Measurements from ENCODE around the gene TBC1D2B. TPM values are rescaled to one million over a fixed set of nuclear protein-coding genes. Genes with fewer than 3 reads are reported as not detected.
A peak's percentile ranks its signal among the peaks of the same experiment; 100 is the strongest.

Gene TBC1D2B
- total RNA-seq, result 69.8 TPM
- long read RNA-seq, full-length matches to known transcripts, result 64 of 120 reads
- long read RNA-seq, partial matches to known transcripts, result 27 of 120 reads
- long read RNA-seq, other reads (novel, unspliced or antisense), result 29 of 120 reads

DNA sequence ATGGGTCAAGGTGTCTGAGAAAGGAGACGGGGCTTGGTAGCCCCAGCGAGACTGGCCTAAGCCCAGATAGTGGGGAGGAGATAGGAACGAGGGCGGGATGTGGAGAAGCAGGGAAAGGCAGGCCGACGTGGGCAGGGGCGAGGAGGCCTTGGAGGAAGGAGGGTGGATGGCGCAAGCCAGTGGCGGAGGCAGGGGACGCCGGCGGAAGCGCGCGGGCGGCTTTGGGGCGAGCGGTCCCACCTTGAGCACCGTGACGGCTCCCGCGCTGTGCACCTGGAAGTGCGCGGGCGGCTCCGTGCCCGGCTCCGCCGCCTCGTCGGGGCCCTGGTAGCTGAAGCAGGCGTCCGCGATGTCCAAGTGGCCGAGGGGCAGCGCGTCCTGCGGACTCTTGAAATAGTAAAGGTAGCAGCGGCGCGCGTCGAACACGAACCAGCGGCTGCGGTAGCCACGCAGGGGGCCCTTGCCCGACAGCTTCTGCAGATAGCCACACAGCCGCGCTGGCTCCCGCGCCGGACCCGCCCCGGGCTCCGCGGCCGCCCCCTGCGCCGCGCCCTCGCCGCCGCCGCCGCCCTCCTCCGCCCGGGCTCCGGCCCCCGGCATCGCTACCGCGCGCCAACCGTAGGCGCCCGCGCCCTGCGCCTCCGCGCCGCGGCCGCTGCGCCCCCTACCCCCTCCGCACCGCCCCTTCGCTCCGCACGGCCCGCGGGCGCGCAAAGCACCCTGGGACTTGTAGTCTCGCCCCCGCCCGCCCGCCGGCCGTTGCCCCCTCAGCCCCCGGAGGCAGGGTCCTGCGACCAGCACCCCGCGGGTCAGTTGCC lies at the start of gene TBC1D2B:
Gene TBC1D2B (minus strand): TSS at position 659 of the 818 bp plus-strand sequence. CDS start 59 bp downstream, at position 600.
- H3K4me3 ChIP-seq, result peak within 1 kb of the TSS; percentile 96
- peak within 1 kb of the TSS; percentile 95 for H3K27ac ChIP-seq
- no peaks in the 10 kb centered on the region for H3K36me3 ChIP-seq
- ATAC-seq, result peak; percentile 73 to 80
- peaks cover 60% of the 10 kb centered on the region for H3K4me1 ChIP-seq
- no peaks in the 10 kb centered on the region for H3K9me3 ChIP-seq
- intact Hi-C loops (cut with DNase I), result no loop called here
- peak; percentile 80 for DNase-seq
- no peaks in the 10 kb centered on the region for H3K27me3 ChIP-seq (ENCODE audit: low read depth)
- no peak for TF ChIP-seq CTCF (IDR thresholded peaks at IDR 0.05)

DNA sequence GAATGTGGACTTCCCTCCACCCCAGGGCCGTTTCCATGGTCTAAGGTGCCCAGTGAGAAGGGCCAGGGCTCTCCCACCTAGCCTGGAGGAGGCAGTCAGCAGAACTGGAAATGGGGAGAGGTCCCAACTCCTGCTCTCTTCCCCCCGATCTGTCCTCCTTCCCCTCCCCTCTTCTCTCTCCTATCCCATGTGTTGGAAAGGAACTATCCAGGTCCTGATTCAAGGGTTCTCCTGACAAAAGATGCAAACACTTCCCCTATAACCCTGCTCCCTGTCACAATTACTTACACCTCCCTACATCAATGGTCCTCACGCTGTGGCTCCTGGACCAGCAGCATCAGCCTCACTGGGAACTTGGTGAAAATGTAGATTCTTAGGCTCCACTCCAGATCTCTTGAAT lies 47.8 kb upstream of the TBC1D2B start:
- ATAC-seq, result no peak
- intact Hi-C loops (cut with DNase I), result no loop called here
- TF ChIP-seq CTCF (IDR thresholded peaks at IDR 0.05), result no peak
- Histone ChIP-seq H3K9me3 (no peaks in the 10 kb centered on the region), H3K4me3 (no peak overlapping the region), H3K27ac (no peak overlapping the region), H3K27me3 (ENCODE audit: low read depth) (no peaks in the 10 kb centered on the region), H3K36me3 (no peaks in the 10 kb centered on the region), H3K4me1 (no peaks in the 10 kb centered on the region)
- no peak for DNase-seq

DNA sequence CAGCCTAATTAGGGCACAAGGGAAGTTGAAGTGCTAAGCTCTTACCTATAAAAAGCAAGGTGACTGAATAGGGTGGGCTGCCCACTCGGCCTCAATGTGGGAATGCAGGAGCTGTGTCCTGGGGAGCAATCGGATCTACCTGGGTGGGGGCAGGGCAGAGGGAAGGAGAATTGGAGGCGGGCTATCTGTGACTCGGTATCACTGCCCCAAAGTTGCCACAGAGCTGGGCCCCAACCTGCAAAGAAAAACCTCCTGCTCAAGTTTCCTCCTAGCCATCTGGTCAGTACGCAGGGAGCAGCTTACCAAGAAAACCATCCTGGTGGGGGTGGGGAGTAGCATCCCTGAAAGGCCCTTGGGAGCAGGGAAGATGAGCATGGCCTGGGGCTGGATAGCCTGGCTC lies 43.0 kb upstream of the TBC1D2B start:
- H3K9me3 ChIP-seq, result no peaks in the 10 kb centered on the region
- ATAC-seq (no peak), DNase-seq (no peak)
- H3K27ac ChIP-seq, result no peak overlapping the region
- no peak overlapping the region for H3K4me3 ChIP-seq
- TF ChIP-seq CTCF (IDR thresholded peaks at IDR 0.05), result no peak
- intact Hi-C loops (cut with DNase I), result no loop called here
- no peaks in the 10 kb centered on the region for H3K36me3 ChIP-seq
- H3K27me3 ChIP-seq (ENCODE audit: low read depth), result no peaks in the 10 kb centered on the region
- H3K4me1 ChIP-seq, result no peaks in the 10 kb centered on the region

DNA sequence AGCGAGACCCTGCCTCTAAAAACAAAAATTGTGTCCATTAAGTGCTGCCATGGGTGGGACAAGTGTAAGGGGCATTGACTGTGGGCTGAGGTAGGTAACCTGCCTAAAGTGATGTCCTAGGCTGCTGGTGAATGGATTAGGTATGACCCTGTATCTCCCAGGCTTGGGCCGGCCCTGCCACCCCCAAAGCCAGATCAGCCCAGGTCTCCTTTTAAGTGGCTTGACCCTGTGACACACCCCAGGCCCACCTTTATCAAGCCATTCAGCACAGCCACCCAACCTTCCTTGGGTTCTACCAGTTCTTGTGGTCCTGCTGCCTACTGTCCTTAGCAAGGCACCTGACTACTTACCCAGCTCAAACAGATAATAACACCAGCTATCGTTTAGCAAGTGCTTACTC lies 35.0 kb upstream of the TBC1D2B start:
- Histone ChIP-seq H3K27ac (no peak overlapping the region), H3K27me3 (ENCODE audit: low read depth) (no peaks in the 10 kb centered on the region), H3K4me1 (peaks cover 3% of the 10 kb centered on the region), H3K36me3 (no peaks in the 10 kb centered on the region), H3K9me3 (no peaks in the 10 kb centered on the region), H3K4me3 (no peak overlapping the region)
- no peak for TF ChIP-seq CTCF (IDR thresholded peaks at IDR 0.05)
- DNase-seq (no peak), ATAC-seq (no peak)
- intact Hi-C loops (cut with DNase I), result loop anchor here (10.0 kb wide), 1 partner anchor 82 kb away; no protein-coding TSS in a partner anchor

DNA sequence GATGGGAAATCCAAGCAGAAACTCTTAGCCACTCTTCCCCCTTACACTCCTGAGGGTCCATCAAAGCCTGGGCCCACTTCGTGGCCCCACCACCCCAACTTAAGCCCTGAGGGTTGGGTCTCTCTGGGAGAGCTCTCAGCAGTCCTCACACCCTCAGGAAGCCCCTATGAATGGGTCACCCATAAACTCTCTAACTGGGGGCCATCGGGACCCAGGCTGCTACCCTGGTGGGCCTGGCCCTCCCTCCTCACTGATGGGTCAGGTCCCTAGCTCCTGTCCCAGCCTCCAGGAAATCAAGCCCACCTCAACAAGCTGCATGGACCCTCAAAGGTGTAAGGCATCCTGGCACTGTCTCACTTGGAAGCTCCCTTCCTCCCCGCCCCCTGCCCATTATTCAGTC lies 34.3 kb upstream of the TBC1D2B start:
- intact Hi-C loops (cut with DNase I), result loop anchor here (10.0 kb wide), 1 partner anchor 83 kb away; no protein-coding TSS in a partner anchor
- DNase-seq, result no peak

More for the DNA sequence above, 34.3 kb upstream of the TBC1D2B start:
- H3K4me3 ChIP-seq, result no peak overlapping the region
- TF ChIP-seq CTCF (IDR thresholded peaks at IDR 0.05), result no peak
- H3K27me3 ChIP-seq (ENCODE audit: low read depth), result no peaks in the 10 kb centered on the region
- no peak overlapping the region for H3K27ac ChIP-seq
- H3K9me3 ChIP-seq, result no peaks in the 10 kb centered on the region
- no peaks in the 10 kb centered on the region for H3K36me3 ChIP-seq
- no peak for ATAC-seq
- peaks cover 3% of the 10 kb centered on the region for H3K4me1 ChIP-seq
